SU-DHL-6 (cell line): ENCODE data around the gene CD36.

Experiments used
- EZH2phosphoT487 ChIP-seq: fragments of 200-600 bp; sonication (generic), shearing (Covaris generic); conservative IDR thresholded peaks from 2 replicates; pipeline ENCODE4 v1.6.1; 2018; ENCODE audit warnings: mild to moderate bottlenecking, antibody characterized with exemption, low read length, moderate library complexity, mixed read lengths
- TF ChIP-seq, protein P1 (sequence below): fragments of 200-600 bp; sonication (generic); IDR thresholded peaks from one replicate; pipeline ENCODE4 v1.5.1; 2017; ENCODE audit warnings: antibody characterized with exemption, mild to moderate bottlenecking, low read length, moderate library complexity; ENCODE audit not compliant: insufficient read depth, poor library complexity, severe bottlenecking

GRCh38 chr7:80660939-80661338, 22.5 kb downstream of the CD36 start:
- TF ChIP-seq, protein P1, sequence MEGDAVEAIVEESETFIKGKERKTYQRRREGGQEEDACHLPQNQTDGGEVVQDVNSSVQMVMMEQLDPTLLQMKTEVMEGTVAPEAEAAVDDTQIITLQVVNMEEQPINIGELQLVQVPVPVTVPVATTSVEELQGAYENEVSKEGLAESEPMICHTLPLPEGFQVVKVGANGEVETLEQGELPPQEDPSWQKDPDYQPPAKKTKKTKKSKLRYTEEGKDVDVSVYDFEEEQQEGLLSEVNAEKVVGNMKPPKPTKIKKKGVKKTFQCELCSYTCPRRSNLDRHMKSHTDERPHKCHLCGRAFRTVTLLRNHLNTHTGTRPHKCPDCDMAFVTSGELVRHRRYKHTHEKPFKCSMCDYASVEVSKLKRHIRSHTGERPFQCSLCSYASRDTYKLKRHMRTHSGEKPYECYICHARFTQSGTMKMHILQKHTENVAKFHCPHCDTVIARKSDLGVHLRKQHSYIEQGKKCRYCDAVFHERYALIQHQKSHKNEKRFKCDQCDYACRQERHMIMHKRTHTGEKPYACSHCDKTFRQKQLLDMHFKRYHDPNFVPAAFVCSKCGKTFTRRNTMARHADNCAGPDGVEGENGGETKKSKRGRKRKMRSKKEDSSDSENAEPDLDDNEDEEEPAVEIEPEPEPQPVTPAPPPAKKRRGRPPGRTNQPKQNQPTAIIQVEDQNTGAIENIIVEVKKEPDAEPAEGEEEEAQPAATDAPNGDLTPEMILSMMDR, result no peak
- no peak for TF ChIP-seq EZH2phosphoT487
